ENCODE data around the gene COL9A2.
"Not testable (repeated sequence)": the region's sequence is repeated elsewhere in the genome, so short reads cannot be mapped to it uniquely, and the experiment has no call there.

Gene COL9A2

GRCh38 chr1:40338745-40339419, 21.8 kb upstream of the COL9A2 start:
- DNase-seq, result peak; percentile 80 to 84
- Histone ChIP-seq H3K36me3 (no peaks in the 10 kb centered on the region), H3K4me1 (peaks cover 0 to 3% (median 0%) of the 10 kb centered on the region in 4 donors), H3K4me3 (no peak overlapping the region), H3K9me3 (no peaks in the 10 kb centered on the region), H3K27me3 (peaks cover 0 to 13% of the 10 kb centered on the region in 2 donors), H3K27ac (no peak overlapping the region)
- intact Hi-C loops (cut with DNase I; ENCODE audit: low total_unique reads), result no loop called here
- peak; percentile 98 to 99 for TF ChIP-seq CTCF (IDR thresholded peaks at IDR 0.05)

- DNase-seq, result no peak
- Histone ChIP-seq H3K9me3 (no peaks in the 10 kb centered on the region), H3K36me3 (no peaks in the 10 kb centered on the region), H3K4me1 (peaks cover 0 to 3% (median 0%) of the 10 kb centered on the region in 4 donors), H3K4me3 (no peak overlapping the region), H3K27me3 (peaks cover 0 to 13% of the 10 kb centered on the region in 2 donors), H3K27ac (no peak overlapping the region)
- intact Hi-C loops (cut with DNase I; ENCODE audit: low total_unique reads), result no loop called here
- no peak for TF ChIP-seq CTCF (IDR thresholded peaks at IDR 0.05)
Observed at GRCh38 chr1:40337443-40337842, 20.4 kb upstream of the COL9A2 start.

- intact Hi-C loops (cut with DNase I; ENCODE audit: low total_unique reads), result no loop called here
Observed at GRCh38 chr1:40332695-40333094, 15.6 kb upstream of the COL9A2 start.

GRCh38 chr1:40331403-40331802, 14.3 kb upstream of the COL9A2 start:
- DNase-seq; H3K27ac ChIP-seq; H3K4me1 ChIP-seq; H3K27me3 ChIP-seq; H3K36me3 ChIP-seq; H3K4me3 ChIP-seq; H3K9me3 ChIP-seq; intact Hi-C loops (cut with DNase I; ENCODE audit: low total_unique reads): not testable (repeated sequence)

More at GRCh38 chr1:40332695-40333094, 15.6 kb upstream of the COL9A2 start:
- Histone ChIP-seq H3K27ac (no peak overlapping the region), H3K27me3 (no peaks in the 10 kb centered on the region), H3K4me1 (no peaks in the 10 kb centered on the region), H3K9me3 (peaks cover 0 to 4% (median 0%) of the 10 kb centered on the region in 3 donors), H3K4me3 (no peak overlapping the region), H3K36me3 (no peaks in the 10 kb centered on the region)
- DNase-seq, result no peak
- TF ChIP-seq CTCF (IDR thresholded peaks at IDR 0.05), result no peak

GRCh38 chr1:40318970-40319621, 2.0 kb upstream of the COL9A2 start:
- H3K27ac ChIP-seq, result no peak overlapping the region
- peaks cover 0 to 29% (median 24%) of the 10 kb centered on the region in 4 donors for H3K4me1 ChIP-seq
- no peak overlapping the region for H3K4me3 ChIP-seq
- H3K36me3 ChIP-seq, result no peaks in the 10 kb centered on the region
- H3K27me3 ChIP-seq, result peaks cover 0 to 15% of the 10 kb centered on the region in 2 donors
- no peak for TF ChIP-seq CTCF (IDR thresholded peaks at IDR 0.05)
- no peak for DNase-seq
- H3K9me3 ChIP-seq, result no peaks in the 10 kb centered on the region
- intact Hi-C loops (cut with DNase I; ENCODE audit: low total_unique reads), result loop anchor here (5.0 kb wide), 1 partner anchor 167 kb away; no protein-coding TSS in a partner anchor

- no peak overlapping the region for H3K27ac ChIP-seq
- peaks cover 0 to 29% (median 24%) of the 10 kb centered on the region in 4 donors for H3K4me1 ChIP-seq
- TF ChIP-seq CTCF (IDR thresholded peaks at IDR 0.05), result no peak
- H3K9me3 ChIP-seq, result no peaks in the 10 kb centered on the region
- intact Hi-C loops (cut with DNase I; ENCODE audit: low total_unique reads), result loop anchor here (5.0 kb wide), 1 partner anchor 166 kb away; no protein-coding TSS in a partner anchor
- H3K36me3 ChIP-seq, result no peaks in the 10 kb centered on the region
- H3K27me3 ChIP-seq, result peaks cover 0 to 15% of the 10 kb centered on the region in 2 donors
- DNase-seq, result no peak
- H3K4me3 ChIP-seq, result no peak overlapping the region
Observed at GRCh38 chr1:40318476-40318875, 1.4 kb upstream of the COL9A2 start.

Data from tibial artery (tissue), 4 donors.